H9 (cell line): Measurements from ENCODE around the gene GATA2. TPM values are rescaled to one million over a fixed set of nuclear protein-coding genes. Genes with fewer than 3 reads are reported as not detected.

Experiments used
- DNase-seq: peaks from one replicate; pipeline ENCODE4 v3.0.0-alpha.2; 2017
- H2AFZ ChIP-seq: one replicate; pipeline ENCODE4 v1.6.1; 2013; ENCODE audit warnings: mild to moderate bottlenecking, low read length, control low read depth, moderate library complexity
- H2AK5ac ChIP-seq: 2 replicates; pipeline ENCODE4 v1.6.1; 2013; ENCODE audit warnings: low read length, control low read depth, mixed read lengths; ENCODE audit not compliant: insufficient read length
- H2BK120ac ChIP-seq: one replicate; pipeline ENCODE4 v1.6.1; 2013; ENCODE audit warnings: low read depth, mild to moderate bottlenecking, low read length, control low read depth, inconsistent platforms; ENCODE audit not compliant: poor library complexity, severe bottlenecking
- H2BK12ac ChIP-seq: 2 replicates; pipeline ENCODE4 v1.6.1; 2013; ENCODE audit warnings: low read length, control low read depth, mixed read lengths, low read depth; ENCODE audit not compliant: insufficient read length
- H2BK15ac ChIP-seq: 2 replicates; pipeline ENCODE4 v1.6.1; 2013; ENCODE audit warnings: low read depth, low read length, control low read depth
- H2BK20ac ChIP-seq: one replicate; pipeline ENCODE4 v1.6.1; 2013; ENCODE audit warnings: low read depth, mild to moderate bottlenecking, low read length, control low read depth, inconsistent platforms; ENCODE audit not compliant: poor library complexity, severe bottlenecking
- H2BK5ac ChIP-seq: 2 replicates; pipeline ENCODE4 v1.6.1; 2013; ENCODE audit warnings: low read length, control low read depth, mixed read lengths; ENCODE audit not compliant: insufficient read length
- H3K14ac ChIP-seq: 2 replicates; pipeline ENCODE4 v1.6.1; 2013; ENCODE audit warnings: low read length, control low read depth; ENCODE audit not compliant: insufficient read depth
- H3K18ac ChIP-seq: 2 replicates; pipeline ENCODE4 v1.6.1; 2013; ENCODE audit warnings: low read depth, mild to moderate bottlenecking, mixed read lengths, low read length, control low read depth; ENCODE audit not compliant: insufficient read length
- H3K23ac ChIP-seq: 2 replicates; pipeline ENCODE4 v1.6.1; 2013; ENCODE audit warnings: low read length, control low read depth, mixed read lengths, low read depth; ENCODE audit not compliant: insufficient read length
- H3K23me2 ChIP-seq: 2 replicates; pipeline ENCODE4 v1.6.1; 2013; ENCODE audit warnings: low read depth, mild to moderate bottlenecking, mixed read lengths, low read length, control low read depth; ENCODE audit not compliant: insufficient read length, poor library complexity, severe bottlenecking
- H3K27ac ChIP-seq: 2 replicates; pipeline ENCODE4 v1.5.1; 2013; ENCODE audit warnings: low read length, control low read depth, mixed read lengths, low read depth; ENCODE audit not compliant: insufficient read length
- H3K27me3 ChIP-seq: 2 replicates; pipeline ENCODE4 v1.6.1; 2013; ENCODE audit warnings: low read length, control low read depth, inconsistent platforms; ENCODE audit not compliant: insufficient read depth
- H3K4ac ChIP-seq: 2 replicates; pipeline ENCODE4 v1.6.1; 2013; ENCODE audit warnings: low read depth, mild to moderate bottlenecking, control low read depth, inconsistent platforms, low read length, moderate library complexity
- H3K4me1 ChIP-seq: 2 replicates; pipeline ENCODE4 v1.6.1; 2013; ENCODE audit warnings: low read length, control low read depth, inconsistent platforms; ENCODE audit not compliant: insufficient read depth
- H3K4me2 ChIP-seq: 2 replicates; pipeline ENCODE4 v1.6.1; 2013; ENCODE audit warnings: low read length, control low read depth, mixed read lengths; ENCODE audit not compliant: insufficient read length, insufficient read depth
- H3K56ac ChIP-seq: 2 replicates; pipeline ENCODE4 v1.6.1; 2013; ENCODE audit warnings: low read depth, mild to moderate bottlenecking, mixed read lengths, low read length, control low read depth; ENCODE audit not compliant: insufficient read length
- H3K79me1 ChIP-seq: 2 replicates; pipeline ENCODE4 v1.6.1; 2013; ENCODE audit warnings: low read depth, mild to moderate bottlenecking, moderate library complexity, low read length, control low read depth, inconsistent platforms; ENCODE audit not compliant: insufficient read depth, poor library complexity, severe bottlenecking
- H3K79me2 ChIP-seq: 2 replicates; pipeline ENCODE4 v1.6.1; 2013; ENCODE audit warnings: low read length, control low read depth, inconsistent platforms; ENCODE audit not compliant: insufficient read depth
- H3K9ac ChIP-seq: 2 replicates; pipeline ENCODE4 v1.6.1; 2013; ENCODE audit warnings: low read length, control low read depth, mixed read lengths; ENCODE audit not compliant: insufficient read length; ENCODE audit errors: extremely low read depth
- H3K9me3 ChIP-seq: one replicate; pipeline ENCODE4 v1.6.1; 2013; ENCODE audit warnings: low read depth, low read length, inconsistent platforms; ENCODE audit not compliant: control insufficient read depth
- H3T11ph ChIP-seq: one replicate; pipeline ENCODE4 v1.6.1; 2013; ENCODE audit warnings: mild to moderate bottlenecking, low read length, control low read depth, inconsistent platforms
- H4K20me1 ChIP-seq: one replicate; pipeline ENCODE4 v1.6.1; 2013; ENCODE audit not compliant: control insufficient read depth, insufficient read length, insufficient read depth
- H4K5ac ChIP-seq: 2 replicates; pipeline ENCODE4 v1.6.1; 2013; ENCODE audit warnings: low read depth, mild to moderate bottlenecking, mixed read lengths, low read length, control low read depth; ENCODE audit not compliant: insufficient read length
- H4K8ac ChIP-seq: replicated peaks from 2 replicates; pipeline ENCODE4 v1.6.1; 2013; ENCODE audit warnings: low read length, control low read depth, mixed read lengths, low read depth; ENCODE audit not compliant: insufficient read length
- H4K91ac ChIP-seq: 2 replicates; pipeline ENCODE4 v1.6.1; 2013; ENCODE audit warnings: low read depth, mild to moderate bottlenecking, moderate library complexity, mixed read lengths, low read length, control low read depth; ENCODE audit not compliant: insufficient read length
- H3K27ac Mint-ChIP-seq, 3 experiments: 2 replicates in 2 of 3; 3 replicates in 1 of 3; pipeline ENCODE4 v1.8.0; 2020 to 2021; ENCODE audit warnings: mixed read lengths in 3 of 3, mild to moderate bottlenecking in 1 of 3, moderate library complexity in 1 of 3
- H3K27me3 Mint-ChIP-seq: 2 replicates; pipeline ENCODE4 v1.8.0; 2021; ENCODE audit warnings: low read depth, mild to moderate bottlenecking, moderate library complexity, mixed read lengths
- H3K36me3 Mint-ChIP-seq, 3 experiments: 2 replicates in 2 of 3; 3 replicates in 1 of 3; pipeline ENCODE4 v1.8.0; 2020 to 2021; ENCODE audit warnings: low read depth in 3 of 3, mixed read lengths in 3 of 3; ENCODE audit not compliant: insufficient read depth in 1 of 3
- H3K4me1 Mint-ChIP-seq, 2 experiments: 2 replicates each; pipeline ENCODE4 v1.8.0; 2020; ENCODE audit warnings: mixed read lengths in 2 of 2
- H3K4me3 Mint-ChIP-seq, 2 experiments: 2 replicates in 1 of 2; 3 replicates in 1 of 2; pipeline ENCODE4 v1.8.0; 2020 to 2021; ENCODE audit warnings: mild to moderate bottlenecking in 2 of 2, mixed read lengths in 2 of 2, moderate library complexity in 1 of 2
- H3K9me3 Mint-ChIP-seq, 2 experiments: 2 replicates in 1 of 2; 3 replicates in 1 of 2; pipeline ENCODE4 v1.8.0; 2020; ENCODE audit warnings: mild to moderate bottlenecking in 2 of 2, mixed read lengths in 2 of 2, moderate library complexity in 1 of 2
- CTCF ChIP-seq: fragments of 200-600 bp; sonication (generic); conservative IDR thresholded peaks from 3 replicates; pipeline ENCODE4 v1.8.0; 2021; ENCODE audit warnings: antibody characterized with exemption, mild to moderate bottlenecking
- WGBS: extraction: QIAGEN DNeasy Blood & Tissue Kit; methylation state at CpG from one replicate; pipeline ENCODE4 v1.1.7; 2013; ENCODE audit warnings: missing lambda C conversion rate, low lambda C conversion rate, mixed read lengths; ENCODE audit not compliant: insufficient read length; ENCODE audit errors: extremely low coverage; 5-methylcytosine and 5-hydroxymethylcytosine counted together
- total RNA-seq: library from RNA; stranded (reverse); gene quantifications from 2 replicates; pipeline ENCODE4 v1.2.1, GENCODE V29; 2021

GATA2 gene
- total RNA-seq, 1 experiment from 2014 or later: 1.9 TPM

GRCh38 chr3:128483657-128484403 is 9.2 kb downstream of the GATA2 start:
- Mint-ChIP-seq H3K27ac (no peak overlapping the region), H3K9me3 (peaks cover 2 to 3% of the 10 kb centered on the region in 2 experiments; a peak in 2 of 5 replicates), H3K4me3 (peak overlapping the region; percentile 48 to 76), H3K36me3 (peaks cover 0 to 6% (median 0%) of the 10 kb centered on the region in 3 experiments; a peak in 3 of 7 replicates), H3K4me1 (peaks cover 44 to 83% of the 10 kb centered on the region in 2 experiments), H3K27me3 (peaks cover 100% of the 10 kb centered on the region)
- peaks cover 84% of the 10 kb centered on the region for H3K27me3 ChIP-seq
- no peak overlapping the region for H2BK15ac ChIP-seq
- H3K56ac ChIP-seq: no peak overlapping the region
- H3K79me1 ChIP-seq: no peaks in the 10 kb centered on the region
- no peaks in the 10 kb centered on the region for H3K79me2 ChIP-seq
- WGBS: no CpG with 5 or more reads among the region's 26 CpGs
- DNase-seq: peak; percentile 64
- no peak overlapping the region for H2BK120ac ChIP-seq
- H3K18ac ChIP-seq: no peak overlapping the region
- H3K4me2 ChIP-seq: peak overlapping the region; percentile 45
- H3K14ac ChIP-seq: no peak overlapping the region
- H4K20me1 ChIP-seq: peaks cover 7% of the 10 kb centered on the region
- no peak overlapping the region for H3K23ac ChIP-seq
- H4K8ac ChIP-seq: no peak overlapping the region
- no peak overlapping the region for H2BK5ac ChIP-seq
- no peak overlapping the region for H3K9ac ChIP-seq
- H3K4me1 ChIP-seq: peaks cover 2% of the 10 kb centered on the region; the same call in 1 of the 2 replicates
- H2AK5ac ChIP-seq: no peak overlapping the region
- peaks cover 21% of the 10 kb centered on the region for H3K23me2 ChIP-seq
- no peak overlapping the region for H3K4ac ChIP-seq
- H4K5ac ChIP-seq: no peak overlapping the region
- H2BK20ac ChIP-seq: no peak overlapping the region
- no peak overlapping the region for H2BK12ac ChIP-seq
- no peak overlapping the region for H2AFZ ChIP-seq
- no peak overlapping the region for H3K27ac ChIP-seq
- no peak for TF ChIP-seq CTCF
- no peaks in the 10 kb centered on the region for H3K9me3 ChIP-seq
- no peak overlapping the region for H4K91ac ChIP-seq
- H3T11ph ChIP-seq: no peak overlapping the region
